Measurements from ENCODE around the gene CD79B. TPM values are rescaled to one million over a fixed set of nuclear protein-coding genes. Genes with fewer than 3 reads are reported as not detected.

The CD79B gene
- total and polyA plus RNA-seq, 10 of the 15 experiments (the other 5 are each of a cell fraction or from before 2014, with no cell fraction given), result 17.5 to 148 (median 79.1) TPM

GRCh38 chr17:63937319-63937718, 5.2 kb upstream of the CD79B start:
- ChIA-PET SMC1A (ENCODE audit: uncharacterized antibody, unreplicated experiment) (interaction anchor here (0.8 to 1.3 kb wide), 3 partner anchors 8 to 16 kb away, joined by 3 to 5 read pairs (median 5); no protein-coding TSS in a partner anchor), POLR2A (interaction anchor here (0.6 to 1.2 kb wide), 3 partner anchors 42 to 410 kb away, joined by 3 to 5 read pairs (median 3); partner anchors contain the start of gene ICAM2), RAD21 (ENCODE audit: unreplicated experiment) (interaction anchor here (1.0 kb wide), 1 partner anchor 18 kb away, joined by 3 read pairs; no protein-coding TSS in a partner anchor), CTCF (interaction anchor here (0.9 to 1.9 kb wide), 4 partner anchors 9 to 79 kb away, joined by 3 to 9 read pairs (median 4); no protein-coding TSS in a partner anchor)
- Histone ChIP-seq H2AFZ (ENCODE audit: control insufficient read depth, low read depth, low read length) (no peak overlapping the region), H3K27me3 (replicated peaks in 1 of 2; ENCODE audit: control insufficient read depth in 2 of 2, insufficient read depth in 2 of 2, low read length in 1 of 2) (no peaks in the 10 kb centered on the region), H3K9me3 (replicated peaks; ENCODE audit: control insufficient read depth, insufficient read depth, low read length) (no peaks in the 10 kb centered on the region), H3K27ac (ENCODE audit: control insufficient read depth, insufficient read depth) (no peak overlapping the region), H3K79me2 (ENCODE audit: control insufficient read depth, insufficient read depth, low read length) (peaks cover 2% of the 10 kb centered on the region; the same call in 1 of the 2 replicates), H3K36me3 (ENCODE audit: control insufficient read depth in 2 of 2, insufficient read depth in 2 of 2, low read length in 1 of 2) (no peaks in the 10 kb centered on the region), H3K4me1 (ENCODE audit: control insufficient read depth, insufficient read depth, low read length) (peaks cover 11% of the 10 kb centered on the region), H4K20me1 (ENCODE audit: control insufficient read depth, insufficient read depth) (no peaks in the 10 kb centered on the region), H3K9ac (ENCODE audit: control insufficient read depth, insufficient read depth, low read length) (no peak overlapping the region), H3K4me3 (no peak overlapping the region), H3K4me2 (ENCODE audit: control insufficient read depth, insufficient read depth) (no peak overlapping the region)
- DNase-seq (ENCODE audit: low read depth, low spot score), result no peak
- in situ Hi-C loops (cut with MboI) (no loop called here), intact Hi-C loops (cut with micrococcal nuclease; ENCODE audit: unreplicated experiment) (no loop called here)
- ATAC-seq, result no peak
- no peak for FAIRE-seq
- no TSS peak for BruUV-seq (replicated peaks)
- TF ChIP-seq YBX1 (IDR thresholded peaks at IDR 0.05) (no peak), MTA2 (IDR thresholded peaks at IDR 0.05; ENCODE audit: low read depth) (no peak), SRF (IDR thresholded peaks at IDR 0.05; ENCODE audit: low read depth in 2 of 2, low read length in 2 of 2) (no peak), ZNF24 (IDR thresholded peaks at IDR 0.05) (no peak), ATF3 (IDR thresholded peaks at IDR 0.05; ENCODE audit: borderline replicate concordance, extremely low read depth, low read depth, low read length) (no peak), CHD4 (IDR thresholded peaks at IDR 0.05) (no peak), RAD51 (IDR thresholded peaks at IDR 0.05) (no peak), ZBTB33 (IDR thresholded peaks at IDR 0.05) (no peak), KLF5 (IDR thresholded peaks at IDR 0.05; ENCODE audit: partially characterized antibody) (no peak)
- WGBS (ENCODE audit: insufficient coverage, insufficient replicate concordance, low lambda C conversion rate, missing lambda C conversion rate), result 83% methylated on average over 6 of the region's 6 CpGs

Data from GM12878 (cell line).